Measurements from ENCODE around the gene SEC23A.

SEC23A gene

GRCh38 chr14:39029789-39030188 lies 73.2 kb downstream of the SEC23A start:
- TF ChIP-seq CEBPB (IDR thresholded peaks at IDR 0.05) (no peak), USF1 (IDR thresholded peaks at IDR 0.05) (no peak), MAX (IDR thresholded peaks at IDR 0.05) (no peak), EGR1 (IDR thresholded peaks at IDR 0.05) (no peak), RAD21 (IDR thresholded peaks at IDR 0.05; ENCODE audit: low read depth) (no peak), YY1 (IDR thresholded peaks at IDR 0.05; ENCODE audit: low read depth) (no peak), TAF1 (IDR thresholded peaks at IDR 0.05; ENCODE audit: low read depth) (no peak), NFIC (IDR thresholded peaks at IDR 0.05) (no peak), TCF12 (IDR thresholded peaks at IDR 0.05; ENCODE audit: low read depth) (no peak), REST (IDR thresholded peaks at IDR 0.05; ENCODE audit: low read depth) (no peak), TEAD4 (IDR thresholded peaks at IDR 0.05) (no peak), EP300 (IDR thresholded peaks at IDR 0.05; ENCODE audit: borderline replicate concordance) (no peak), FOXM1 (IDR thresholded peaks at IDR 0.05; ENCODE audit: borderline replicate concordance, low read depth) (no peak), ZBTB7A (IDR thresholded peaks at IDR 0.05; ENCODE audit: low read depth) (no peak), CREB1 (IDR thresholded peaks at IDR 0.05; ENCODE audit: low read depth) (no peak)

GRCh38 chr14:39028620-39029019 lies 74.4 kb downstream of the SEC23A start:
- no peak for TF ChIP-seq MAX (IDR thresholded peaks at IDR 0.05)
- TF ChIP-seq USF1 (IDR thresholded peaks at IDR 0.05): no peak
- no peak for TF ChIP-seq ZBTB7A (IDR thresholded peaks at IDR 0.05; ENCODE audit: low read depth)
- TF ChIP-seq CEBPB (IDR thresholded peaks at IDR 0.05): no peak
- TF ChIP-seq FOXM1 (IDR thresholded peaks at IDR 0.05; ENCODE audit: borderline replicate concordance, low read depth): no peak
- no peak for TF ChIP-seq REST (IDR thresholded peaks at IDR 0.05; ENCODE audit: low read depth)
- TF ChIP-seq EGR1 (IDR thresholded peaks at IDR 0.05): no peak
- no peak for TF ChIP-seq NFIC (IDR thresholded peaks at IDR 0.05)
- TF ChIP-seq TEAD4 (IDR thresholded peaks at IDR 0.05): no peak
- TF ChIP-seq TCF12 (IDR thresholded peaks at IDR 0.05; ENCODE audit: low read depth): no peak
- no peak for TF ChIP-seq CREB1 (IDR thresholded peaks at IDR 0.05; ENCODE audit: low read depth)
- no peak for TF ChIP-seq EP300 (IDR thresholded peaks at IDR 0.05; ENCODE audit: borderline replicate concordance)
- no peak for TF ChIP-seq RAD21 (IDR thresholded peaks at IDR 0.05; ENCODE audit: low read depth)
- TF ChIP-seq TAF1 (IDR thresholded peaks at IDR 0.05; ENCODE audit: low read depth): no peak
- no peak for TF ChIP-seq YY1 (IDR thresholded peaks at IDR 0.05; ENCODE audit: low read depth)

DNA sequence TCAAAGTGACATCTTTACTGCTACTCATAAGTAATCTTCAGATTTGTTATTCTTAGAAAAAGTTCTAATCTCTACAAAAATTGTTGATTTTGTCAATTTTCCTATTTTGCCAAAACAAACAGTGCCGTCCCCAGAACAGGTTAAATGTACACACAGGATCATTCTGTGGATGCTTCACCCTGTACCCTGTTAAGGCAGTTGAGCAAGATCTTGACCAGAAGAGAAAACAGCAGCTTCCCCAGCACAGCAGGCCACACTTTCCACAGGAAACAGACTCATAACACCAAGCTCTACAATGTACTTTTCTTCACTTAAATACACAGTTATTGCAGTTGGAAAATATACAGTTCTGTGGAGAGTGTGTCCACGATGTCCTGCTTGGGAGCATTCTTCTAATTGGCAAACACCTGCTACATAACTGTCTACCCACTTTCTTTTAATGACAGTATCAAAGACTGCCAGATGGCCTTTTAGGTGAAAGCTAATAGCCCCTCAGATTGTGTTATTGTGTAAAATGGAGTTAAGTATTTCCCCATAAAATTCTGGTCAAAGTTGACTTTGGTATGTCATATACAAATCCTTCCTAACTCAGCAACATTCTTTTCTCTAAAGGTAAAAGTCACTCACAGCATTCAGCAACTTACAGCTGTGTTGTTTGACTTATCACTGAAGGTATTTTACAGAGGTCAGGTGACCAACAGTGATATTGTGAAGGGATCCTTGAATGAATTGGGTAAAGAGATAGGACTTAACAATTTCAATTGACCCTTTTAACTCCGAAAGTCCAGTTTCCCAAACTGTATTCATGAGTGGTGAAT lies 77.0 kb downstream of the SEC23A start:
- TF ChIP-seq TAF1 (IDR thresholded peaks at IDR 0.05; ENCODE audit: low read depth) (no peak), TCF12 (IDR thresholded peaks at IDR 0.05; ENCODE audit: low read depth) (no peak), NFIC (IDR thresholded peaks at IDR 0.05) (no peak), FOXM1 (IDR thresholded peaks at IDR 0.05; ENCODE audit: borderline replicate concordance, low read depth) (no peak), CREB1 (IDR thresholded peaks at IDR 0.05; ENCODE audit: low read depth) (no peak), MAX (IDR thresholded peaks at IDR 0.05) (no peak), EP300 (IDR thresholded peaks at IDR 0.05; ENCODE audit: borderline replicate concordance) (no peak), TEAD4 (IDR thresholded peaks at IDR 0.05) (no peak), USF1 (IDR thresholded peaks at IDR 0.05) (no peak), YY1 (IDR thresholded peaks at IDR 0.05; ENCODE audit: low read depth) (no peak), CEBPB (IDR thresholded peaks at IDR 0.05) (no peak), RAD21 (IDR thresholded peaks at IDR 0.05; ENCODE audit: low read depth) (no peak), ZBTB7A (IDR thresholded peaks at IDR 0.05; ENCODE audit: low read depth) (no peak), EGR1 (IDR thresholded peaks at IDR 0.05) (no peak)

DNA sequence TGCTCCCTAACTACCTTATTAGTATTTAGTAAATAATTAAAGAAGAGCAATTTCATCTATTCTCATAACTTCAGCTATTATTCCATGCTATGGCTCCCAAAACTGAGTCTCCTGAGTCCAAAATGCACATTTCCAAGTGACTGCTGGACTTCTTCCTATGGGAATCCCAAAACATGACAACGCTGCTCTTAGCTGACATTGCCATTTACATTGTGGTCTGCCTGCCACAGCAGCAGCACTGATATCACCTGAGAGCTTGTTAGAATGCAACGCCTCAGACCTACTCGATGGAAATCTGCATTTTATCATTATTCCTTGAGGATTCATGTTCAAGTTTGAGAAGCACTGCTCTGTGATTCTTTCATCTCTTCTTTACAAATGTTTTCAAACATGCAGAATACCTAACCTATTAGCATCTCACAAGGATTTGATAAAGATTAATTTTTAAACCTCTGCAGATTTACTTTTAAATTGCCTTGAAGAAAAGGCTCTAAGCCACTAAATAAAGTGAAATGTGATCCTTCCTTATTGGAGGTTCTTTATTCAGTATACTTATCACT lies 77.7 kb downstream of the SEC23A start:
- no peak for TF ChIP-seq MAX (IDR thresholded peaks at IDR 0.05)
- TF ChIP-seq EGR1 (IDR thresholded peaks at IDR 0.05): no peak
- TF ChIP-seq EP300 (IDR thresholded peaks at IDR 0.05; ENCODE audit: borderline replicate concordance): no peak
- no peak for TF ChIP-seq ZBTB7A (IDR thresholded peaks at IDR 0.05; ENCODE audit: low read depth)
- no peak for TF ChIP-seq TEAD4 (IDR thresholded peaks at IDR 0.05)
- no peak for TF ChIP-seq RAD21 (IDR thresholded peaks at IDR 0.05; ENCODE audit: low read depth)
- TF ChIP-seq TAF1 (IDR thresholded peaks at IDR 0.05; ENCODE audit: low read depth): no peak

Data from Ishikawa (cell line).